ENCODE data around the gene SEC16A. TPM values are rescaled to one million over a fixed set of nuclear protein-coding genes. Genes with fewer than 3 reads are reported as not detected.

The SEC16A gene
- total RNA-seq, 4 donors from 2014 or later, result 63.5 to 80.8 (median 74.6) TPM

- Histone ChIP-seq H3K27ac (no peak overlapping the region), H3K27me3 (no peaks in the 10 kb centered on the region), H3K9me3 (no peaks in the 10 kb centered on the region), H3K4me3 (no peak overlapping the region), H3K36me3 (peaks cover 0 to 91% (median 0%) of the 10 kb centered on the region in 3 donors), H3K4me1 (no peaks in the 10 kb centered on the region)
- no peak for DNase-seq
- TF ChIP-seq CTCF (IDR thresholded peaks at IDR 0.05), result no peak
- no peak for TF ChIP-seq POLR2A (IDR thresholded peaks at IDR 0.05)
Measured at GRCh38 chr9:136456258-136456657, 26.6 kb downstream of the SEC16A start.

GRCh38 chr9:136455043-136456002, 27.5 kb downstream of the SEC16A start:
- Histone ChIP-seq H3K36me3 (peaks cover 0 to 91% (median 0%) of the 10 kb centered on the region in 3 donors), H3K27ac (no peak overlapping the region)
- no peak for DNase-seq

GRCh38 chr9:136454026-136454796, 28.6 kb downstream of the SEC16A start:
- Histone ChIP-seq H3K9me3 (no peaks in the 10 kb centered on the region), H3K4me1 (no peaks in the 10 kb centered on the region), H3K4me3 (no peak overlapping the region), H3K36me3 (peaks cover 0 to 91% (median 0%) of the 10 kb centered on the region in 3 donors), H3K27ac (no peak overlapping the region), H3K27me3 (no peaks in the 10 kb centered on the region)
- no peak for DNase-seq
- TF ChIP-seq CTCF (IDR thresholded peaks at IDR 0.05) (no peak), POLR2A (IDR thresholded peaks at IDR 0.05) (no peak)

More at GRCh38 chr9:136455043-136456002, 27.5 kb downstream of the SEC16A start:
- H3K4me1 ChIP-seq, result no peaks in the 10 kb centered on the region
- H3K9me3 ChIP-seq, result no peaks in the 10 kb centered on the region
- H3K4me3 ChIP-seq, result no peak overlapping the region
- H3K27me3 ChIP-seq, result no peaks in the 10 kb centered on the region
- TF ChIP-seq POLR2A (IDR thresholded peaks at IDR 0.05) (no peak), CTCF (IDR thresholded peaks at IDR 0.05) (no peak)

GRCh38 chr9:136453326-136453725, 29.5 kb downstream of the SEC16A start:
- TF ChIP-seq POLR2A (IDR thresholded peaks at IDR 0.05) (no peak), CTCF (IDR thresholded peaks at IDR 0.05) (no peak)
- no peak overlapping the region for H3K27ac ChIP-seq
- H3K36me3 ChIP-seq, result peaks cover 0 to 91% (median 0%) of the 10 kb centered on the region in 3 donors
- no peak overlapping the region for H3K4me3 ChIP-seq
- no peaks in the 10 kb centered on the region for H3K4me1 ChIP-seq
- H3K27me3 ChIP-seq, result no peaks in the 10 kb centered on the region
- no peaks in the 10 kb centered on the region for H3K9me3 ChIP-seq
- no peak for DNase-seq

DNA sequence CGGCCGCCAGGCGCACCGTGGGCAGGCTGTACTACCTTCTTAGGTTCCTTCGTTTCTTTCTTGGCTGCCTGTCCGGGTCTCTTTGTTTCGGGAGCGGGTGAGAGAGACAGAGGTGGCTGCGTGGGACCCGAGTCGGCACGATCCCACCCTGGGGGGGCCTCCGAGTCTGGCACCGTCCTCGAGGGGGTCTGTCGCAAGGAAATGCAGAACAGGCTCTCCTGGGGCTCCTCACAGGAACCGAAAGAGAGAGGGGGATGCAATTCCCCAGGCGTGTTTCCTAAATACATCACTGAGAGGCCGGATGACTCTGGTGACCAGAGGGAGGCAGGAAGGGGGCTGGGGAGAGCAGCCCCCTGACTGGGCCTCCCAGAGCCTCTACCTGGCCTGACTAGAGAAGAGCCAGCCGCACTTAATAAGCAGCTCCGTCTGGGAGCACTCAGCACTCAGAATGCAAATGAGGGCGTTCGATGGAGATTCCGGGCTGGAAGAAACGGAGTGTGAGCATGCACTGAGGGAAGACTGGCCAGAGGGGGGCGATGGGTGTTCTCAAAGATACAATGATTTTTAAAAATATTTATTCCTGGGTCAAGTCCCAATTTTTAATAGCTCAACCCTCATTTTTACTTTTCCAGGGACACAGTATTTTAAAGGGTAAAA, 31.5 kb downstream of the SEC16A start:
- Histone ChIP-seq H3K27ac (no peak overlapping the region), H3K4me1 (no peaks in the 10 kb centered on the region), H3K36me3 (peaks cover 0 to 91% (median 0%) of the 10 kb centered on the region in 3 donors), H3K4me3 (no peak overlapping the region), H3K9me3 (no peaks in the 10 kb centered on the region), H3K27me3 (no peaks in the 10 kb centered on the region)
- no peak for TF ChIP-seq CTCF (IDR thresholded peaks at IDR 0.05)
- TF ChIP-seq POLR2A (IDR thresholded peaks at IDR 0.05), result no peak
- no peak for DNase-seq

Data from Peyer's patch (tissue), 4 donors.